CD4-positive, alpha-beta T cell treated with Interleukin-17A for 1 hour (primary cell): ENCODE data around the gene NLE1.
A peak's percentile ranks its signal among the peaks of the same experiment; 100 is the strongest.
"Not testable (repeated sequence)": the region's sequence is repeated elsewhere in the genome, so short reads cannot be mapped to it uniquely, and the experiment has no call there.

ENCODE experiments used
- DNase-seq: peaks from one replicate; pipeline ENCODE4 v3.0.0-alpha.2; 2020

The NLE1 gene

DNA sequence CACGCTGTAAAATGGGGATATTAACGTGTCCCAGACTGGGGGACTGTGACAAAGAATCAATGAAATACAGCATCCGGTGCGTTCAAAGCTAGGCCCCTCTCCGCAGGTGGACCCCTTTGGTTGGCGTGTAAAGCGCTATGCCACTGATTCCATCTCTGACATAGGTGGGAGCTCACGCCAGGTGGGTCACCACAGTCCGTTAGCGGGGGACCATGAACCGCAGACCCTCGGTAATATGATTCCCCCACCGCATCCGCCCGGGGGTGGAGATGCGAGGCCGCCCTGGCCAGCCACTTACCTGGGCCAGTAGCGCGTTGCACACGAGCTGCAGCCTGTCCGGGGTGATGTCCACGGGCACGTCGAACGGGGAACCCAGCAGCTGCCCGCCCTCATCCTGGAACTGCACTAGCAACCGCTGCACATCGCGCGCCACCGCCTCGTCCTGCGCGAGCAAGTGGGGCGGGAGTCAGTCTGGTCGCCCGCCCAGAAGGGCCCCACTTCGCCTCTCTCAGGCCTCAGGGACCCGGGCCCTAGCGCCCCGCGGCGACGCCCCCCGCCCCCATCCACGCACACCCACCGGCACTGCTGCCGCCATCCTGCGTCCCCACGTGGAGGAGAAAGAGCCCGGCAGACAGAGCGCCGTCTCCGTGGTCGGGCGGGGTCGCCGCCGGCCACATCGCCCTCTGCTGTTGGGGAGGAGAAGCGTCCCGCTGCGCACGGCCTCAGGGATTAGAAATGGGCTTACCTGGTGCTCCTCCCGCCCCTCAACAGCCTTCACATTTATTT is at the start of gene NLE1:
Gene NLE1, minus strand, starts transcription at position 623 of the 786 bp plus-strand sequence. Its CDS starts 28 bp downstream, at position 595.
- DNase-seq: peak; percentile 91

DNA sequence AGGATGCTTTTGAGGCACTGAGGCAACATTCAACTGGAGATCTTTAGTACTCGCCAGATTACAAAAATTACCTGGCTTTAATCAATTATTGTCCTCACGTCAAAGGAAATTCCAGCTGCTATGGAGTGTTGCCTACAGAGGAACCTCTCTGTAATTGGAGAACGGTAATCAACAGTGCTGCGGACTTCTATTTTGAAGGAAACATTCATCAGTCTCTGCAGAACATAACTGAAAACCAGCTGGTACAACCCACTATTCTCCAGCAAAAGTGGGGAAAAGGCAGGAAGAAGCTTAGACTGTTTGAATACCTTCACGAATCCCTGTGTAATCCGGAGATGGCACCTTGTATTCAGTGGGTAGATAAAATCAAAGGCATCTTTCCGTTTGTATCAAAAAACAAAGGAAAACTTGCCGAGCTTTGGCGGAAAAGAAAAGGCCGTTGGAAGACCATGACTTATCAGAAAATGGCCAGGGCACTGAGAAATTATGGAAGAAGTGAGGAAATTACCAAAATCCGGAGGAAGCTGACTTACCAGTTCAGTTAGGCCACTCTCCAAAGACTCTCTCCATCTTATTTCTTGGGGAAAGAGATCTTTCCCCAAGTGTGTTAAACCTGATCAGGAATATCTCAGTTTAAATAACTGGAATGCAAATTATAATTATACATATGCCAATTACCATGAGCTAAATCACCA is 49.0 kb upstream of the NLE1 start:
- no peak for DNase-seq

DNA sequence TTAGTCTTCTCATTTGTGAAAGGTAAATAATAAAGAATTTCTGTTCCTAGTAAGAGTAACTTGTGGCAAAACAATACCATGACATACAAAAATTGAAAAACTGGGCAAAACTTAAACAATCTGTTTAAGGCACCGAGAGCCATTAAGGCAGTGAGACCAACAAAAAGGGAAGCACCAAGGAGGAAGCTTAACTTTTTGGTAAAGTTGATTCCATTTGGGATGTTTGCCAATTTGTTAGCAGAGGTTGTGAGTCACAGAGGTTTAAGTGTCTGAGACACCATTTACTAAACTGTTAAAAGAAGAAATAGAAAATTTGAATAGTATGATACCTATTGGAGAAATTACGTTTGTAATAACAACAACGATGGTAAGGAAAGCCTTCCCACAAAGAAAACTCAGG is 47.2 kb upstream of the NLE1 start:
- DNase-seq: no peak

DNA sequence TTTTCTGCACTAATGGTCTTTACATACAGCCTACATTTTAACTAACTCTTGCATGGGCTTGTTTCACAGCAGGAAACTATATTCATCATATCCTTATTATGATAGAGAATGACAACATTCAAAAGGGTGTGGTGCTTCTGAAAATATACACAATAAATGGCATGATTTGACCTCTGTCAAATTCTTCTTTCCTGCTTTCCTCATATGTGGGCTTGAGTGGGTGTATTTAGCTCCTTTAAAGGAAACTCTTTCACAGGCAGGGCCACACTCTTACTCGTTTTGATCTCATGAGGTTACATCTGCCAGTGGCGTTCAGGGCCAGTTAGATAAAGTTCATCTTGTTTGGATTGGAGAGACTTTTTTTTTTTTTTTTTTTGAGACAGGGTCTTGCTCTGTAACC is 46.0 kb upstream of the NLE1 start:
- DNase-seq: peak; percentile 29

DNA sequence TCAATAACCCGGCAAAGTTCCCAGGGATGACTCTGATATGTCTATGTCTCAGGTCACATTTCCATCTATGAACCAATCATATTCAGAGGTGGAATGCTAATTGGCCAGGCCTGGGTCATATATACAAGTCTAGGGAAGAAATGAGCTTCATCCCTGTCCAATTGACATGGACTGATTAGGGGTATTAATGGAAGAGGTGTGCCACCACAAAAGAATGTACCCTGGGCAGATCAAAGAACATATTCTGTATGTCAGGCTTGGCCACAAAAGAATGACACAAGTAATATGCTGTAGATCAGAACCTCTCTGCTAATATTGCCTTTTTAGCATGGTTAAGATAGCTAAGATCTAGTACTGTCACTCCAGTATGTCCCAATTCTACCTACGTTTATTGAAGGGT is 45.4 kb upstream of the NLE1 start:
- DNase-seq: no peak

DNA sequence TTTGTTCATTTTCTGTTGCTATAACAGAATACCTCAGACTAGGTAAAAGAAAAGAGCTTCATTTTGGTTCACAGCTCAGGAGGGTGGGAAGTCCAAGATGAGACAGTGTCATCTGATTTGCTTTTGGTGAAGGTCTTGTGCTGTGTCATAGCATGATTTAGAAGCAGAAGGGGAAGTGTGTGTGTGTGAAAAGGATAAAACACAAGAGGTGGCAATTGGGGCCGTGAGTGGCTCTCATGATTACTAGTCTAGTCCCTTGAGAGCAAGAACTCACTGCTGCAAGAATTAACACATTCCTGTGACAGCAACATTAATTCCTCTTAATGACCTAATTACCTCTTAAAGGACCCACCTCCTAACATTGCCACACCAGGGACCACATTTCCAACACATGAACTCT is 43.7 kb upstream of the NLE1 start:
- DNase-seq: no peak

DNA sequence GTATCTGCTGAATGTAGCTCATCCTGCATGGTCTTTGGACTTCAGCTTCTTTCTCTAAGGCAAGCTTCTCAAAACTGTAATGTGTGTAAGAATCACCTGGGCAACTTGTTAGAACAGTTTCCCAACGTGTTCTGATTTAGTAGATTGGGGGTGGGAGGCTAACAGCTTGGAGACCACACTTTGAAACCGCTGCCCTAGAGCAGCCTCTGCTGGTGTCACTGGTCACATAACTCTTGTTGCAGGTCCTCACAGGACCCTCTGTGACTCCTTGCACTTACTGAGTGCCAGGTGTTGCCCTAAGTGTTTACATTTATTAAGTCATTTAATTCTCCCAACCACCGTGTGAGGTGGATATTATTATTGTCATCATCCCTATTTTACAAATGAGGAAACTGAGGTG is 42.2 kb upstream of the NLE1 start:
- no peak for DNase-seq

DNA sequence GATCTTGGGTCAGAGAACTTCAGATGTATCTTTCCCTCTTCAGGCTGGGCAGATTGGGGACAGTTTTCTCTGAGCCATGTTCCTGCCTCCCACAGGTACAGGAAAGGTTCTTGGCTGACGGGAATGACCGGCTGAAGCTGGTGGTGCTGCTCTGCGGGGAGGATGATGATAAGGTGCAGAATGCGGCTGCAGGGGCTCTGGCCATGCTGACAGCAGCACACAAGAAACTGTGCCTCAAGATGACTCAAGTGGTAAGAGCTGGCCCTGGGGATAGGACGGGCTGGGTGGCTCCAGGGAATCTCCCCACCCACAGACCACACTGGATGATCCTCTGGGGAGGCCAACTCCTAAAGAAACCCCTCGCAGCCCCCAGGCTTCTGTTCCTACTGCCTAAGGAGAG is 41.2 kb upstream of the NLE1 start:
- no peak for DNase-seq

DNA sequence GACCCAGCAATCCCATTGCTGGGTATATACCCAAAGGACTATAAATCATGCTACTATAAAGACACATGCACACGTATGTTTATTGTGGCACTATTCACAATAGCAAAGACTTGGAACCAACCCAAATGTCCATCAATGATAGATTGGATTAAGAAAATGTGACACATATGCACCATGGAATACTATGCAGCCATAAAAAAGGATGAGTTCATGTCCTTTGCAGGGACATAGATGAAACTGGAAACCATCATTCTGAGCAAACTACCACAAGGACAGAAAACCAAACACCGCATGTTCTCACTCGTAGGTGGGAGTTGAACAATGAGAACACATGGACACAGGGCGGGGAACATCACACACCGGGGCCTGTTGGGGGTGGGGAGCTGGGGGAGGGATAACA is 37.3 kb upstream of the NLE1 start:
- DNase-seq: not testable (repeated sequence)

DNA sequence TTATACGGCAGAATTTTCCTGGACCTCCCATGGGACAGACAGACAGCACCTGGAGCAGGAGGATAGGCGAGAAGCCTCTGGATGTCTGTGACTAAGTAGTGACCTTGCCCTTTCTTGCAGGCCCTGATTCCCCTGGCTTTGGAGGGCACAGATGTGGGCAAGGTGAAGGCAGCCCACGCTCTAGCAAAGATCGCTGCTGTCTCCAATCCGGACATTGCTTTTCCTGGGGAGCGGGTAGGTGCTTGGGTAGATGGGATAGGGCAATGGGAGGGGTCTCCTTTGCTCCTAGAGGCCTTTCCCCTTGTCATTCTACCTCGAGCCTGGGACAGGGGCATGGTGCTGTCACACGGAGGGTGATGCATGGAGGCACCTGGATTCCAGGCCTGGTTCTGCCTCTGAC is 34.8 kb upstream of the NLE1 start:
- DNase-seq: no peak

DNA sequence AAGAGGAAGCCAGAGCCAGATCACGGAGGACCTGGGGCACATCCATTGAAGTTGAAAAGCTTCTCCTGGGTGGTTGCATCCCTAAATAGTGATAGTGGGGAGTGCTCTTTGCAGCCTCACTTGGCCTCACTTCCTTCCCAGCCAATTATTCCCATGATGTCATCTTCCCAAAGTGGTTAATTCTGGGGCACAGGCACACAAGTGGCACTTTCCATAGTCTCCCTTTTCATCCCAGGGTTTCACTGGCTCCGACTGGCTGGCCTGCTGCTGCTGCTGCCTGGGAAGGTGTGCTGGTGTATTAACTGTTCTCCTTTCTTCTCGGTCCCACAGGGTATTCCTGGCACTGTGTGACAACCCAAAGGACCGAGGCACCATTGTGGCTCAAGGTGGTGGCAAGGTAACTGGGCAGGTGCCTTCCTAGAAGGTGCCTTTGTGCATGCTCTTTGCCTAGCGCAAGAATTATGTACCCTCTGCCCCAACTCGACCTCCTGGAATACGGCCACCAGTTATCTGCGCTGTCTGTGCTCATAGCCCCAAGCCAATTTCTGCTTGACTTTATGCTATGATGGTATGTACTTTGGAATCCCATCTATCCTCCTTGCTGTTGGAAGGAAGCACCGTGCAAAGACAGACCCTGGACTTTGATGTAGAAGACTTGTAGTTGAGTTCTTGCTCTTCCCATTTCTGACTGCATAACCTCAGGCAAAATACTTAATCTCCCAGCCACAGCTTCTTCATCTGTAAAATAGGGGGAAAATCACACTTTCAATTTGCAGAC is 33.7 kb upstream of the NLE1 start:
- DNase-seq: no peak

DNA sequence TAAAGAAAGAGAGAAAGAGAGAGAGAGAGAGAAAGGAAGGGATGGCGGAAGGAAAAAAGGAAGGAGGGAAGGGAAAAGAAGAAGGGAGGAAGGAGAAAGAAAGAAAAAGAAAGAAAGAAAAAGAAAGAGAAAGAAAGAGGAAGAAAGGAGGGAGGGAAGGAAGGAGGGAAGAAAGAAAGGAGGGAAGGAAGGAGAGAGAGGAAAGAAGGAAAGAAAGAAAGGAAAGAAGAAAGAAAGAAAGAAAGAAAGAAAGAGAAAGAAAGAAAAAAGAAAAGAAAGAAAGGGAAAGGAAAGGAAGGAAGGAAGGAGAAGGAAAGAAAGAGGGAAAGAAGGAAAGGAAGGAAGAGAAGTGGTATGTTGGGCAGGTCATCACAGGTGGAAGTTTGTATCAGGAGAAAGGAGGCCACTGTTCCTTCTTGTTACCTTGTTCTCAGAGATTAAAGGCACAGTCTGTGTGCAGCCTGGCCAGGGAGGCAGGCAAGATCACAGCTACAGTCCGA is 32.8 kb upstream of the NLE1 start:
- DNase-seq: no peak

DNA sequence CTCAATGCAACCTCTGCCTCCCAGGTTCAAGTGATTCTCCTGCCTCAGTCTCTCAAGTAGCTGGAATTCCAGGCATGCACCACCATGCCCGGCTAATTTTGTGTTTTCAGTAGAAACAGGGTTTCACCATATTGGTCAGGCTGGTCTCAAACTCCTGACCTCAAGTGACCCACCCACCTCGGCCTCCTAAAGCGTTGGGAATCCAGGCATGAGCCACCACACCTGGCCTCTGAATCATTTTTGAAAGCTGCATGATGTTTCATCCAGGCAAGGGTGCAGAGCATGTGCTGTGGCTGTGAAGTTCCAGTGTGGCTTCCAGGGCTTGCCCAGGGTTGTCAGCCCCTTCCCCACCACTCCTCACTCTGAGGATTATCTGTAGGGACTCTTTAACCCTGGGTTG is 30.2 kb upstream of the NLE1 start:
- DNase-seq: not testable (repeated sequence)

DNA sequence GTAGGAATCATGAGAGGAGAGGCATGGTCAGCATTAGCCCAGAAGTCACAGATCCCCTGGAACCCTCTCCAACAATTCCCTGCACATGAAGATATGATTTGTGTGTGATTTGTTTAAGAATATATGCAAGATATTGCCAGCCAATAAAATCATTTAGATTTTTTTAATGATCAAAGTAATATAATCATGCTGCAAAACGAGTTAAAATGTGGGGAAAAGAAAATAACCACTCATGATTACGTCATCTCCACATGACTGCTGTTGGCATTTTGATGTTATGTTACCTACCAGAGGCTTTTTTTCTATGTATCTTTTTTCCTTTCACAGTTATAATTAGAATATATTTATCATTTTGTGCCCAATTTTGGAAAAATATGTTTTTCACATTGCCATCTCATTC is 29.7 kb upstream of the NLE1 start:
- DNase-seq: peak; percentile 63

DNA sequence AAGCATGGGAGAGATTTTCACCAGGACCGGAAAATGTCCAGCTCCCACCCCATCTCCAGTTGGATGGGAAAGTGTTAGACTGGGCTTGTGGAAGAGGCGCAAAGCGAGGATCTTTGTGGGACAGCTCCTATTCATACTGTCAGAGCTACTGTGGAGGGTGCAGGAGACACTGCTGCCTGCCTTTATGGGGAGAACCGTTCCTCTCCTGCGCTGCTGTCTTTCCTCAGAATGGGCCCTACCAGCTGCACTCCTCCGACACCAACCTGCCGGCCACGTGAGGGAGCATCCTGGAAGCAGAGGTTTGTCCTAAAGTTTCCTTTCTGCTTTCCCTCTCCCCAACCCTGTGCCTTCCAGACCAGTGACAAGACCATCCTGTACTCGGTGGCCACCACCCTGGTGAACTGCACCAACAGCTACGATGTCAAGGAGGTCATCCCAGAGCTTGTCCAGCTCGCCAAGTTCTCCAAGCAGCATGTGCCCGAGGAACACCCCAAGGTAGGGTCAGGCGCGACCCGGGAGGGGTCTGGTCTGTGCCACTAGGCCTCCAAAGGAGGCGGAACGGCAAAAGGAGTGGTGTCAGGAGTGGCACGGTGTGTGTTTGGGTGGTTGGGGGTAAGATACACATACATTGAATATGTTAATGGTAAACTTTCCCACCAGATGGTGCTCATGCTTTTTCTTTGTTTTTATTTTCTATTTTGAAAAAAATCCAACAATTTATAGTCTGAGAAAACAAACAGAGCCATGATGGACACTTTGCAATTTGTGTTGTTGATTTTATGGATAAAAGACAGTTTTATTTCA is 29.1 kb upstream of the NLE1 start:
- DNase-seq: peak; percentile 81

DNA sequence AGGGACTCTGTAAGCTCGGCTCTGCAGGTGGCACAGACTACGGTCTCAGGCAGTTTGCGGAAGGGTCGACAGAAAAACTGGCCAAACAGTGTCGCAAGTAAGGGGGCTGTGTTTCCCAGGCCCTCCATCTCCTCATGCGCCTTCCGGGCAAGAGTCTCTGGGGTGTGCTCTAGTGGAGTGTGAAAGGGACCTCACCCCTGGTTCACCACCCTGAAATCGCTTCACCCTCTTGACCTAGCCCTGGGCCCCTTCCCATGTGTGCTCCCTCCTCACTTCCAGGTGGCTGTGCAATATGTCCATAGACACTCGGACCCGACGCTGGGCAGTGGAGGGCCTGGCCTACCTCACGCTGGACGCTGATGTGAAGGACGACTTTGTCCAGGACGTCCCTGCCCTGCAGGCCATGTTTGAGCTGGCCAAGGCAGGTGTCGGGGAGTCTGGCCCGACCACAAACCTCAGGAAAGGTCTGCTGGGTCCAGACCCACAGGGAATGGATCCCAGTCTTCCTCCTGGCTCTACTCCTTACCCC is 27.8 kb upstream of the NLE1 start:
- DNase-seq: no peak

DNA sequence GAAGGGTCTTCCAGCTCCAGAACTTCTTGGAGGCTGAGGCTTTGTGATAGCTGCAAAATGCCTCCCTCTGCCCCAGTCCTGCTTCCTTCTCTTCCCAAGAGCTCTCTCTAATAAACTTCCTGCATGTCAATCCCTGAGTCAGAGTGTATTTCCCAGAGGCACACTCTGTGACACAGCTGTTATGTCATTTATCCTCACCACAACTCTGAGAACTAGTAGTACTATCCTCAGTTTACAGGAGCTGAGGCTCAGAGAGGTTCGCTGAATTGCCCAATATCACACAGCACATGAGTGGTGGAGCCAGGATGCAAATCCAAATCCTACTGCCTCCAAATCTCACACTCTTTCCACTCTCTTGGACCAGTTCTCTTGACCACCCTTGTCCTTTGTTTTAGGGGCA is 25.6 kb upstream of the NLE1 start:
- DNase-seq: no peak

DNA sequence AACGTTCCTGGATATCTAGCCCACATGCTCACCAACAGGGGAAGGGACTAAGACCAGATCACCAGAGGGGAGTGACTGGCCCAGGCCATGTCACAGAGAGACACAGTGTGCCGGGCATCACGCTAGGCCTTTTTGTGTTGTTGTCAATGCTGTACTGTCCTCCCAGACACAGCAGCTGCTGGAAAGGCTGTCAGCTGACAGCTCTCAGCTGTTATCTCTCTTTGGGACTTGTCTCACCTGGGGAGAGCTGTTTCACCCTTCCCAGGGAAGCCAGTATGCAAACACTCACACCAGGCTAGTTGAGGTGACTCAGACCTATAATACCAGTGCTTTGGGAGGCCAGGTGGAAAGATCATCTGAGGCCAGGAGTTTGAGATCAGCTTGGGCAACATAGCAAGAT is 24.9 kb upstream of the NLE1 start:
- DNase-seq: no peak

DNA sequence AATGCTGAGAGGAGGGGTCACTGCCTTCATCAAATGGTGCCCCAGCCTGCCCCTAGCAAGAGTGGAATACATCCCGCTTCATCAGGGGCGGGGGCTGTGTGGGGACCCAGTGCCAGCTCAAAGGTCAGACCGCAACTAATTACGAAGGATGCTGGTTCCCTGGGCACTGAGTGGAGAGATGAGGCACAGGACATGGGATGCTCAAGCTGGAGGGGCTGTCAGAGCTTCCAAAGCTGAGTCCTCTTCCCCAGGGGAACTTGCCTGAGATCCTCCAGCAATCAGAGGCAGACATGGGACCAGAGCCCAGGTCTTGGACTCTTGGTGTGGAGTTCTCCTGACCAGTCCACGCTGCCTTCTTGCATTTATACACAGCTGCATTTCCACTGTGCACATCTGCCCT is 24.4 kb upstream of the NLE1 start:
- DNase-seq: no peak

DNA sequence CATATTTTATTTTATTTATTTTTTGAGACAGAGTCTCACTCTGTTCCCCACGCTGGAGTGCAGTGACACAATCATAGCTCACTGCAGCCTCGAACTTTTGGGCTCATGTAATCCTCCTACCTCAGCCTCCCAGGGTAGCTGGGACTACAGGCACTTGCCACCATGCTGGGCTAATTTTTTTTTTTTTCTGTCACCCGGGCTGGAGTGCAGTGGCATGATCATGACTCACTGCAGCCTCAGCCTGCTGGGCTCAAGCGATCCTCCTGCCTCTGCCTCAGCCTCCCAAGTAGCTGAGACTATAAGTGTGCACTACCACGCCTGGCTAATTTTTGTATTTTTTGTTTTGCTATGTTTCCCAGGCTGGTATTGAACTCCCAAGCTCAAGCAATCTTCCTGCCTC is 22.6 kb upstream of the NLE1 start:
- no peak for DNase-seq

DNA sequence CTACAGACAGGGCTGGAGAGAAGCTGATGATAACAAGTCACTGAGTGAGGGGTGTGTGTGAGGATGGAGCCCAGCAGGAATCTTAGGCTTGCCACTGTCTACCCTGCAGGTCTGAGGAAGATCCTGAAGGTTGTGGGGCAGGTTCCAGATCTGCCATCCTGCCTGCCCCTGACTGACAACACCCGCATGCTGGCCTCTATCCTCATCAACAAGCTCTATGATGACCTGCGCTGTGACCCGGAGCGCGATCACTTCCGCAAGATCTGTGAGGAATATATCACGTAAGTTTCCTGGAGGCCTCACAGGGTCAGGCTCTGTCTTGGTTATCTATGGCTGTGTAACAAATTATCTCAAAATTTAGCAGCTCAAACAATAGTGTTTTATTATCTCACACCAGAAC is 21.8 kb upstream of the NLE1 start:
- no peak for DNase-seq

DNA sequence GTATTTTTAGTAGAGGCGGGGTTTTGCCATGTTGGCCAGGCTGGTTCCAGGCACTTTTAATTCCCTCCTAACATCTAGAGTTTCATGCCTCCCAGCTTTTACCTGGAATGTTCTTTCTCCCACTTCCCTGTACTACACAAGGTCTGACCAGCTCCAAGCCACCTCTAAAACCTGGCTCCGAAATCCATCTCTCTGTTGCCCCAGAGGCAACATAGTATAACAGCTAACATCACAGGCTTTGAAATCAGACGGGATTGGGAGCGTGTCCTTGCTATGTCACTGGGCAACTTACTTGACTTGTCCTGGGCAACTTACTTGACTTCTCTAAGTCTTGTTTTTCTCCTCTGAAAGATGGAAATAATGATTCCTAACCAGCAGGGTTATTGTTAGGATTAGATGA is 20.7 kb upstream of the NLE1 start:
- no peak for DNase-seq
